Measurements from ENCODE around the gene MKS1.

- no peak for TF ChIP-seq CTCF (IDR thresholded peaks at IDR 0.05)
- no peak for TF ChIP-seq POLR2A (IDR thresholded peaks at IDR 0.05)
Observed at GRCh38 chr17:58236394-58236793, 17.3 kb upstream of the MKS1 start.
